GM12878 (cell line): Measurements from ENCODE around the gene DMWD.

ENCODE experiments used
- ATF3 ChIP-seq: IDR thresholded peaks from 2 replicates; pipeline ENCODE4 v1.6.1; 2011; ENCODE audit warnings: low read depth, mild to moderate bottlenecking, low read length, moderate library complexity, borderline replicate concordance; ENCODE audit errors: extremely low read depth
- BCL3 ChIP-seq: IDR thresholded peaks from 2 replicates; pipeline ENCODE4 v1.6.1; 2011; ENCODE audit warnings: borderline replicate concordance, low read depth, mild to moderate bottlenecking, moderate library complexity, low read length; ENCODE audit not compliant: insufficient read depth, poor library complexity, severe bottlenecking
- CTCF ChIP-seq, 3 experiments: IDR thresholded peaks in 2 of 3; conservative IDR thresholded peaks in 1 of 3; 2 replicates each; pipeline ENCODE4 v1.5.1; 2011; ENCODE audit warnings: low read depth in 3 of 3, low read length in 3 of 3, mild to moderate bottlenecking in 3 of 3, control low read depth in 2 of 3, moderate library complexity in 2 of 3, inconsistent platforms in 1 of 3, mixed read lengths in 1 of 3; ENCODE audit not compliant: control insufficient read depth in 2 of 3, insufficient read depth in 1 of 3; ENCODE audit errors: extremely low read depth in 1 of 3
- KDM1A ChIP-seq: fragments of 200-600 bp; sonication (generic); IDR thresholded peaks from 2 replicates; pipeline ENCODE4 v1.6.1; 2016; ENCODE audit warnings: borderline replicate concordance
- POLR2AphosphoS5 ChIP-seq: IDR thresholded peaks from 2 replicates; pipeline ENCODE4 v1.6.1; 2011; ENCODE audit warnings: mild to moderate bottlenecking, low read length, inconsistent platforms
- RAD21 ChIP-seq: IDR thresholded peaks from 2 replicates; pipeline ENCODE4 v1.6.1; 2011; ENCODE audit warnings: mild to moderate bottlenecking, low read depth, low read length, moderate library complexity; ENCODE audit not compliant: insufficient read depth
- SREBF2 ChIP-seq: IDR thresholded peaks from 2 replicates; pipeline ENCODE4 v1.6.1; 2012; ENCODE audit warnings: mild to moderate bottlenecking, low read length
- SUPT20H ChIP-seq: IDR thresholded peaks from 2 replicates; pipeline ENCODE4 v1.6.1; 2011; ENCODE audit warnings: low read depth, mild to moderate bottlenecking, low read length, moderate library complexity, borderline replicate concordance; ENCODE audit not compliant: control insufficient read depth
- TCF12 ChIP-seq: IDR thresholded peaks from 2 replicates; pipeline ENCODE4 v1.6.1; 2011; ENCODE audit warnings: low read depth, mild to moderate bottlenecking, low read length
- TF ChIP-seq, protein P1 (sequence below): IDR thresholded peaks from 2 replicates; pipeline ENCODE4 v1.6.1; 2012; ENCODE audit warnings: low read length, inconsistent platforms
- TF ChIP-seq, protein P2 (sequence below): fragments of 150-350 bp; IDR thresholded peaks from 2 replicates; pipeline ENCODE4 v1.6.1; 2016; ENCODE audit warnings: low read depth, low read length

DNA sequence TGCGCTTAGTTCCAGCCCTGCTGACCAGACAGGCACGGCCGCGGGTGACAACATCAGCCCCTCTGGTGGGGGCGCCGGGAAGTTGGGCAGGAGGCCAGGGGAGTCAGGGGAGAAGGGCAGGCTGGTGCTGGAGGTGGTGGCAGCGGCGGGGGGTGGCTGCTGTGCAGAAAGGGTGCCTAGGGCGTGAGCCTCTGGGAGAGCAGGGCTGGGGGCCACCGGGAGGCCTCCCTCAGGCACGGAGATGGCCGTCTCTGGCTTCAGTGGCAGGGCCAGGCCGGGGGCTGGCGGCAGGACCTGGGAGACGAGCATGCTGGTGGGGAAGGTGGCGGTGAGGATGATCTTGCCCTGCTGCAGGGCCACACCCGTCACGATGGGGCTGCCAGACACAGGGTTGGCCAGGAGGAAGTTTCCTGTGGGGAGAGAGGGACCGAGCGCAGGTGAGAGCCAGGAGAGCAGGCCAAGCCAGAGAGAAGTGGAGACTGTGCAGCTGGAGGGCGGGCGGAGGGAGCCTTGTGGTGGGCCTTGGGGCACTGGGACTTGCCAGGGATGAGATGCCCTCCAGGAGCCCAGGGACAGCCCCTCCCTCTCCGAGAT is 26.8 kb downstream of the DMWD start:
- TF ChIP-seq SREBF2, result no peak
- TF ChIP-seq, protein P1, sequence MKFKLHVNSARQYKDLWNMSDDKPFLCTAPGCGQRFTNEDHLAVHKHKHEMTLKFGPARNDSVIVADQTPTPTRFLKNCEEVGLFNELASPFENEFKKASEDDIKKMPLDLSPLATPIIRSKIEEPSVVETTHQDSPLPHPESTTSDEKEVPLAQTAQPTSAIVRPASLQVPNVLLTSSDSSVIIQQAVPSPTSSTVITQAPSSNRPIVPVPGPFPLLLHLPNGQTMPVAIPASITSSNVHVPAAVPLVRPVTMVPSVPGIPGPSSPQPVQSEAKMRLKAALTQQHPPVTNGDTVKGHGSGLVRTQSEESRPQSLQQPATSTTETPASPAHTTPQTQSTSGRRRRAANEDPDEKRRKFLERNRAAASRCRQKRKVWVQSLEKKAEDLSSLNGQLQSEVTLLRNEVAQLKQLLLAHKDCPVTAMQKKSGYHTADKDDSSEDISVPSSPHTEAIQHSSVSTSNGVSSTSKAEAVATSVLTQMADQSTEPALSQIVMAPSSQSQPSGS, result no peak
- TF ChIP-seq KDM1A, result no peak
- no peak for TF ChIP-seq CTCF (IDR thresholded peaks at IDR 0.05 in 2 of 3, conservative IDR thresholded peaks at IDR 0.05 in 1 of 3; ENCODE audit: control insufficient read depth in 2 of 3, extremely low read depth in 1 of 3, insufficient read depth in 1 of 3, low read depth in 3 of 3, low read length in 3 of 3)
- TF ChIP-seq, protein P2, sequence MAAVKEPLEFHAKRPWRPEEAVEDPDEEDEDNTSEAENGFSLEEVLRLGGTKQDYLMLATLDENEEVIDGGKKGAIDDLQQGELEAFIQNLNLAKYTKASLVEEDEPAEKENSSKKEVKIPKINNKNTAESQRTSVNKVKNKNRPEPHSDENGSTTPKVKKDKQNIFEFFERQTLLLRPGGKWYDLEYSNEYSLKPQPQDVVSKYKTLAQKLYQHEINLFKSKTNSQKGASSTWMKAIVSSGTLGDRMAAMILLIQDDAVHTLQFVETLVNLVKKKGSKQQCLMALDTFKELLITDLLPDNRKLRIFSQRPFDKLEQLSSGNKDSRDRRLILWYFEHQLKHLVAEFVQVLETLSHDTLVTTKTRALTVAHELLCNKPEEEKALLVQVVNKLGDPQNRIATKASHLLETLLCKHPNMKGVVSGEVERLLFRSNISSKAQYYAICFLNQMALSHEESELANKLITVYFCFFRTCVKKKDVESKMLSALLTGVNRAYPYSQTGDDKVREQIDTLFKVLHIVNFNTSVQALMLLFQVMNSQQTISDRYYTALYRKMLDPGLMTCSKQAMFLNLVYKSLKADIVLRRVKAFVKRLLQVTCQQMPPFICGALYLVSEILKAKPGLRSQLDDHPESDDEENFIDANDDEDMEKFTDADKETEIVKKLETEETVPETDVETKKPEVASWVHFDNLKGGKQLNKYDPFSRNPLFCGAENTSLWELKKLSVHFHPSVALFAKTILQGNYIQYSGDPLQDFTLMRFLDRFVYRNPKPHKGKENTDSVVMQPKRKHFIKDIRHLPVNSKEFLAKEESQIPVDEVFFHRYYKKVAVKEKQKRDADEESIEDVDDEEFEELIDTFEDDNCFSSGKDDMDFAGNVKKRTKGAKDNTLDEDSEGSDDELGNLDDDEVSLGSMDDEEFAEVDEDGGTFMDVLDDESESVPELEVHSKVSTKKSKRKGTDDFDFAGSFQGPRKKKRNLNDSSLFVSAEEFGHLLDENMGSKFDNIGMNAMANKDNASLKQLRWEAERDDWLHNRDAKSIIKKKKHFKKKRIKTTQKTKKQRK, result no peak
- no peak for TF ChIP-seq TCF12
- TF ChIP-seq SUPT20H, result no peak
- TF ChIP-seq POLR2AphosphoS5, result no peak
- TF ChIP-seq BCL3, result no peak
- TF ChIP-seq RAD21, result no peak
- TF ChIP-seq ATF3, result no peak
